ENCODE measurements around the gene TTYH3. TPM values are rescaled to one million over a fixed set of nuclear protein-coding genes. Genes with fewer than 3 reads are reported as not detected.
"Not testable (repeated sequence)": the region's sequence is repeated elsewhere in the genome, so short reads cannot be mapped to it uniquely, and the experiment has no call there.

TTYH3 gene, protein sequence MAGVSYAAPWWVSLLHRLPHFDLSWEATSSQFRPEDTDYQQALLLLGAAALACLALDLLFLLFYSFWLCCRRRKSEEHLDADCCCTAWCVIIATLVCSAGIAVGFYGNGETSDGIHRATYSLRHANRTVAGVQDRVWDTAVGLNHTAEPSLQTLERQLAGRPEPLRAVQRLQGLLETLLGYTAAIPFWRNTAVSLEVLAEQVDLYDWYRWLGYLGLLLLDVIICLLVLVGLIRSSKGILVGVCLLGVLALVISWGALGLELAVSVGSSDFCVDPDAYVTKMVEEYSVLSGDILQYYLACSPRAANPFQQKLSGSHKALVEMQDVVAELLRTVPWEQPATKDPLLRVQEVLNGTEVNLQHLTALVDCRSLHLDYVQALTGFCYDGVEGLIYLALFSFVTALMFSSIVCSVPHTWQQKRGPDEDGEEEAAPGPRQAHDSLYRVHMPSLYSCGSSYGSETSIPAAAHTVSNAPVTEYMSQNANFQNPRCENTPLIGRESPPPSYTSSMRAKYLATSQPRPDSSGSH
- total RNA-seq = 29.3 TPM

- DNase-seq (ENCODE audit: low spot score in 2 of 2) (no peak), FAIRE-seq (no peak)
Measured at GRCh38 chr7:2631946-2632732, at the start of gene TTYH3. Gene TTYH3 (plus strand): TSS chr7:2631986. CDS start chr7:2632156, 170 bp downstream.

DNA sequence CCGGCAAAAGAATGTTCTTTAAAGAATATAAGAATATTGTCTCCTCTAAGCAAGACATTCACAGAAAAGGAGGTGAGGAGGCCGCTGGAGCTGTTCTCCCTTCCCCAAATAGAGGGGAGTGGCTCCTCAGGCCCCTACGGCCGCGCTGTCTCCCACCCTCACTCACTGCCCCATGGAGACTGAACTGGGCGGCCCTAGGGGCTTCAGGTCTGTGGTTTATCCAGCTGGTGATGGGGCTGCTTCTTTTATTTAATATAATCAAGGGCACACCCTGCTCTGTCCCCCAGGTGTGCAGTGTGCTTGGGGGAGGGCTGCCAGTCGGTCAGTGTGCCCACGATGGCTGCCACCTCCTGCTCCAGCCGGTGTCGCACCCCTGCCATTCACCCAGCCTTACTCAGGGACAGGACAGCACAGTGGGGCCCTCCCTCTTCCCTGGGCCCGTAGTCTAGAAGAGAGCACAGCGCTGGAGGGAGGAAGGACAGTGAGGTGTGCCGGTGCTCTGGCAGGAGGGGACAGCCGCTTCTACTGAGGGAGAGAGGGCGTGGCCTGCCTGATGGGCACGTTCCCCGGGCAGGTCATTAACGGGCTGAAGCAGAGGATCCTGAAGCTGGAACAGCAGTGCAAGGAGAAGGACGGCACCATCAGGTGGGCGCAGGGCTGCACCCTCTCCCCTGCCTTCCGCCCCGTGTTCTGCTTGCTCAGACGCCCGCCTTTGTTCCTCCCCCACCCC is 49.6 kb upstream of the TTYH3 start:
- FAIRE-seq (no peak), DNase-seq (ENCODE audit: low spot score in 2 of 2) (no peak)

GRCh38 chr7:2583798-2584580 is 47.8 kb upstream of the TTYH3 start:
- no peak for FAIRE-seq
- DNase-seq (ENCODE audit: low spot score in 2 of 2) = no peak

DNA sequence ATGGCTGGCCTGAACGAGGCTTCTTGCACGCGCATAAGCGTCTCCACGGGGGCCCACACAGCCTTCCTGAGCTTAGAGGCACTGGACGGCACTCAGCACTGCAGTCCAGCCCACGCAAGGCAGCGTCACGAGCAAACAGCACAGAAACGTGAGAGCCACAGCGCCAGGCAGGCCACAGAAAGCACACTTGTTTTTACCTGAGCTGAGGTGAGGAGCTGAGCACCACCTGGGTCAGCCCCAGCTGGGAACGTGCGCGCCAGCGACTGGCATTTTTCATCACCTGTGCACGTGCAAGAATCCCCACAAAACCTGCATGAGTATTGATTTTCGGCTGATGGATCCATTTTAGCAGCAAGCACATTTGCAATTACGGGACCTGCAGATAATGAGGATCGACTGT is 46.3 kb upstream of the TTYH3 start:
- FAIRE-seq (no peak), DNase-seq (ENCODE audit: low spot score in 2 of 2) (no peak)

- FAIRE-seq (no peak), DNase-seq (ENCODE audit: low spot score in 2 of 2) (no peak)
Measured at GRCh38 chr7:2586326-2587020, 45.3 kb upstream of the TTYH3 start.

DNA sequence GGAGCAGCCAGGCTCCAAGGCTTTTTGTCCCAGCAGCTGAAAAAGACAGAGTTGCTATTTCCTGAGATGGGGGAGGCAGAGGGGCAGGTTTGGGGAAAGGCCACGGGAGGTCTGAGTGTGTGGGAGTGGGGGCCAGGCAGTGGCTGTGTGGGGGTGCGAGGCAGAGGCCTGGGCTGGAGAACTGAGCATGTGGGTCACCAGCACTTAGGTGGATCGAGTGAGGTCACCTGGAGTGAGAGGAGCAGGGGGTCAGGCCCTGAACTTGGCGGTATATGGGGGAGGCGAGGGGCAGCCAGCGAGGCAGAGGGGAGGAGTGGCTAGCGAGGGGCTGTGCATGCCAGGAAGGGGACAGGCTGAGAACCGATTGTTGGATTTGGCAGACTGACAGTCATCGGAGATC is 44.7 kb upstream of the TTYH3 start:
- FAIRE-seq (no peak), DNase-seq (ENCODE audit: low spot score in 2 of 2) (no peak)

DNA sequence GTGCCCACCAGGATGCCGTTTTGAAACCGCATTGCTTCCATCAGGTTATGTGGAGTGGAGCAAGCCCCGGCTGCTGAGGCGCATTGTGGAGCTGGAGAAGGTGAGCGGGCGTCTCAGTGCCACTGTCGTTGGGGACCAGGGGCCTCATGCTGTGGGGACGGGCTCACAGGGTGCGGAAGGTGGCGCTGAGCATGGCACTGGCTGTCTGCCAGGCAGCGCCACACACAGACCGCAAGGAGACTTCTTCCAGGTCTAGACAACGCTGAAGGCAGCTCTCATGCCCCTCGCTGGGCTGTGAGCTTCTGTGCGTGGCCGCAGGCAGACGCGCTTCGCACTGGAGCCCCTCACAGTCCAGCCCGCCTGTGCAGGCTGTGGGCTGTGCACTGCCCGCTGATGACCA is 44.0 kb upstream of the TTYH3 start:
- DNase-seq (ENCODE audit: low spot score in 2 of 2) (no peak), FAIRE-seq (no peak)

DNA sequence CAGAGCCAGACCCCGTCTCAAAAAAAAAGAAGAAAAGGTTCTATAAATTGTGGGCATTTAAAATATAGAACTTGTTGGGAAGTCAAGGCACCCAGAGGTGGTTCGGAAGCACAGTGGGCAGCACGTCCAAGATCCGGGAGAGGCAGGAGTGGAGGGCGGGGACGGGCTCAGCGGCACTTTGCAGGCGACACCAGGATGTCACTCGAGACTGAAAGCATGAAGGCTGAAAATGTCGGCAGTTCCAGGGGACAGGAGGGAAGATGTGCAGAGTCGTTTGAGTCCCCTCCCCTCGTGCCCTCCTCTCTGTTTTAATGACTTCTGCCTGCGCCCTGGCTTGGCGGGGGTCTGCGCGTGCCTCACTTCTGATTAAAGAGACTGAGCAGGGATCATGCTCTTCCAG is 42.4 kb upstream of the TTYH3 start:
- no peak for DNase-seq (ENCODE audit: low spot score in 2 of 2)
- FAIRE-seq = no peak

DNA sequence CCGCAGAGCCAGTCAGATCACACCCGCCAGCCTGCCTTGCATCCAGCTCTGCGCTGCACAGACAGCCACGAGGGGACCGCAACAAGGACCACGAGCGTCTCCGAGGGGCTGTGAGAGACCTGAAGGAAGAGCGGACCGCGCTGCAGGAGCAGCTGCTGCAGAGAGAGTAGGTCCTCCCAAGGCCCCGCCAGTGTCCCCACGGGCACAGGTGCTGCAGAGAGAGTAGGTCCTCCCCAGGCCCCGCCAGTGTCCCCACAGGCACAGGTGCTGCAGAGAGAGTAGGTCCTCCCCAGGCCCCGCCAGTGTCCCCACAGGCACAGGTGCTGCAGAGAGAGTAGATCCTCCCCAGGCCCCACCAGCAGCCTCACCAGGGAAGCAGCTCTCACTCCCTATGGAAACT is 41.8 kb upstream of the TTYH3 start:
- DNase-seq (ENCODE audit: low spot score in 2 of 2); FAIRE-seq: not testable (repeated sequence)

DNA sequence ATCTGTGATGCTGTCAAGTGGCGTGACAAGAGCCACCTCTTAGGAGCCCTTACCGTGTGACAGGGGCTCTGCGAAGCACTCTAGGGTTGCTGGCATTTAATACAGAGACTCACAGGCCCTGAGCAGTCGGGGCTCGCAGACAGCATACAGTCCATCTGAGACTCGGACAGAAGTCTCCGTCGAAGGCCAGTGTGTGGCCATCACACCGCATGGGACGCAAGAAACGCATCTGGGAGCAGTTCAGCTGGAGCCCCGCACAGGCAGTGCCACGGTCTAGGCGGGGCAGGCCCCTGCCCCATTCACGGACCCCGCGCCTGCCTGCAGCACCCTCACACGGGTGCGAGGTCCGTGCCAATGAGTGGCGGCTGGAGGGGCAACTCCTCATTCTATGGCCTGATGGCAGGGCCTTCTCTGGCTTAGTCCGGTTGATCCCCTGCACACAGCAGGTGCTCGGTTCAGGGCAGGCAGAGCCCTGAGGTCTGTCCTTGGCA is 39.4 kb upstream of the TTYH3 start:
- FAIRE-seq = no peak

DNA sequence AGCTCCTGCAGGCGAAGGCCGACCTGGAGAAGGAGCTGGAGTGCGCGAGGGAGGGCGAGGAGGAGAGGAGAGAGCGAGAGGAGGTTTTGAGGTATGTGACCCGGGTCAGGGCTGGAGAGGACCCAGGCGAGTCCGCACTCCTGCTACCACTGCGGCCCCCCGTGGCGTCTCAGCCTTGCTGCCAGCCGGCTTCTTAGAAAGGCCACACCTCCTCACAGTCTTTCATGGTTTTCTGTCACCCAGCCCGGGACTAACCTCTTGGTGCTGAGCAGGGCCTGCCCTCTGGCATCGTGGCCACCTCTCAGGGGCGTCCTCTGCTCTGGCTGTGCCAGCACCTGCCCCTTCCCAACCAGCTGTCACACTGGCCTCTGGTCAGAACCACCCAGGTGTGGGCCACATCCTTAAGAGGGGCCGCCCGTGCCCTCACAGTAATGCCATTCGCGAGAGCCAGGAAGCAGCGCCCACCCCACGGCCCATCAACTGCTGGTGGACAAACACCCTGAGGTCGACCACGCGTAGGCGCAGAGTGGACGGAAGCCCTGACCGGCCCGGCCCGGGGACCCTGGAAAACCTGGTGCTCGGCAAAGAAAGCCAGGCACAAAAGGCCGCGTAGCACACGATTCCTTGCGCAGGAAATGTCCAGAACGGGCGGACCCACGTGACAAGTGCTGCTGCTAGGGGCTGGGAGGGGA is 38.6 kb upstream of the TTYH3 start:
- FAIRE-seq (no peak), DNase-seq (ENCODE audit: low spot score in 2 of 2) (no peak)

More for the DNA sequence above, 39.4 kb upstream of the TTYH3 start:
- DNase-seq (ENCODE audit: low spot score in 2 of 2) = no peak

DNA sequence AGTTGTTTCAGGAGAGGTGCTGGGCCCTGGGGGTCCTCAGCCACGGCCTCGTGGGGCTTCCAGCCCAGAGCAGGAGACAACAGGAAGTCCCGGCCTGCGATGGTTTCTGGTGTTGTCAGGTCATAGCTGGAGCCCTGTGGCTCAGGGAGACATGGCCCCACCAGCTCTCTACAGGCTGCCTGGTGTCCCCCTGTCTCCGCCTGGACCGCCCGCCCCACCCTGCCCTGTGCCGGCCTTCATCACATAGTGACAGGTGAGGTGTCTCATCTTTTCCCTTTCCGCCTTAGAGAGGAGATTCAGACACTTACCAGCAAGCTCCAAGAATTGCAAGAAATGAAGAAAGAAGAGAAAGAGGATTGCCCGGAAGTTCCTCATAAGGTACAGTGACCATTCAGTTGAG is 37.2 kb upstream of the TTYH3 start:
- FAIRE-seq (no peak), DNase-seq (ENCODE audit: low spot score in 2 of 2) (no peak)

DNA sequence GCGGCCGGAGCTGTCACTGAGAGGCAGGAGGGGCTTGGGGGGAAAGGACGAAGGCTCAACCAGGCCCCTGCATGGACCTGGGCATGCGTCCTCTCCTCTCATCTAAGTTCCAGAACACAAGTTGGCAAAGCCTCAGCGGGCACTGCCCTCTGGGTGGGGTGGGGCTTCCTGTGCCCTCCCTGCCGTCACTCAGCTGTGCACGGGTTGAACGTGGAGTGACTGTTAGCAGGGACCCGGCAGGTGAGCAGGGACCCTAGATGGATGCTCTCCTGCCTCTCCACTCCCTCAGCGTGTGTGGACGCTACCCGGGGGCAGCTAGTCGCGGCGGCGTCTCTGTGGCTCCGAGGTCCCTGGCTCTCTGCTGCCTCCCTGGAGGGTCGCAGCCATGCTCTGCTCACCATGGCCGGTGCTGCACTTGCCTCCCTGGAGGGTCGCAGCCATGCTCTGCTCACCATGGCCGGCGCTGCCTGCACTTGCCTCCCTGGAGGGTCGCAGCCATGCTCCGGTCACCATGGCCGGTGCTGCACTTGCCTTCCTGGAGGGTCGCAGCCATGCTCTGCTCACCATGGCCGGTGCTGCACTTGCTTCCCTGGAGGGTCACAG is 36.4 kb upstream of the TTYH3 start:
- FAIRE-seq = no peak
- DNase-seq (ENCODE audit: low spot score in 2 of 2) = no peak

- FAIRE-seq (no peak), DNase-seq (ENCODE audit: low spot score in 2 of 2) (no peak)
Measured at GRCh38 chr7:2596464-2597272, 35.1 kb upstream of the TTYH3 start.

GRCh38 chr7:2597273-2597640 is 34.5 kb upstream of the TTYH3 start:
- FAIRE-seq (no peak), DNase-seq (ENCODE audit: low spot score in 2 of 2) (no peak)

DNA sequence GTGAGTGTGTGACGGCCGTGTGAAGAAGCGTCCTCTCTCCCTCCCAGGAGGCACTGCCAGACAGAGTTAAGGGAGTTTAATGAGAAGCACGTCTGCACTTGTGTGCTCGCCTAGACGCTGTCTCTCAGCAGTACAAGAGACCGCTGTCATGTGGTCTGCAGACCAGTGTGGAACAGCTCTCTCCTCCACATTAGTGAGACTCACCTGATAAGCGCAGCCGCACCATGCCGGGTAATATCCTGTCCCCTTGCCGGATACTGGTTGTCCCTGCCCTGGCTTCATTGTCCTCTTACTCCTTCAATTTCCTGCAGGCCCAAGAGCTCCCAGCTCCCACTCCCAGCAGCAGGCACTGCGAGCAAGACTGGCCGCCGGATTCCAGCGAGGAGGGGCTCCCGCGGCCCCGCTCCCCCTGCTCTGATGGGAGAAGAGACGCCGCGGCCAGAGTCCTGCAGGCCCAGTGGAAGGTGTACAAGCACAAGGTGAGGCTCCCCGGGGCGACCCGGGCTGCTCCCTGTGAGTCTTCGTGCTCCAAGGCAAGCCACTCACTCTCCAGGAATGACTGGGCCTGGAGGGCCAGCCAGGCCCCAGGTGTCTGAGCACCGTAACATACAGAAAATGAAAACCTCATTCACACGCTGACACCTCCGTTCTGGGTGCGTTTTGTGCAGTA is 33.5 kb upstream of the TTYH3 start:
- DNase-seq (ENCODE audit: low spot score in 2 of 2) (no peak), FAIRE-seq (no peak)

DNA sequence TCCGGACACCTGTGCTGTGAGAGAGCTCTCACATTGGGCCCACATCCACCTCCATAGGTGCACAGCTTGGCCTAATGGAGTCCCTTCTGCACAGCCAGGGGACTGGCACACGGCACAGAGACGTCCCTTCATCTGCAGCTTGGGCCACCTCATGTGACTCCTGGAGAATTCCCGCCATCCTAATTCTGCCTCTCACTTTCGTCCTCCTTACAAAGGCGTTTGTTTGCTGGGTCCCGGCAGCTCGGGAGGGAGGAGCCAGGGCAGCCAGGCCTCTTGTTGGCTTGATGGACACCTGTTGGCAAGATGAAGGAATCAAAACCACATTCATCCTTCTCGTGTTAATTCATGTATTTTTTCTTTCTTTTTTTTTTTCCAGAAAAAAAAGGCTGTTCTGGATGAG is 30.7 kb upstream of the TTYH3 start:
- no peak for FAIRE-seq
- no peak for DNase-seq (ENCODE audit: low spot score in 2 of 2)
